ENCODE results near the gene KCNMA1.

DNA sequence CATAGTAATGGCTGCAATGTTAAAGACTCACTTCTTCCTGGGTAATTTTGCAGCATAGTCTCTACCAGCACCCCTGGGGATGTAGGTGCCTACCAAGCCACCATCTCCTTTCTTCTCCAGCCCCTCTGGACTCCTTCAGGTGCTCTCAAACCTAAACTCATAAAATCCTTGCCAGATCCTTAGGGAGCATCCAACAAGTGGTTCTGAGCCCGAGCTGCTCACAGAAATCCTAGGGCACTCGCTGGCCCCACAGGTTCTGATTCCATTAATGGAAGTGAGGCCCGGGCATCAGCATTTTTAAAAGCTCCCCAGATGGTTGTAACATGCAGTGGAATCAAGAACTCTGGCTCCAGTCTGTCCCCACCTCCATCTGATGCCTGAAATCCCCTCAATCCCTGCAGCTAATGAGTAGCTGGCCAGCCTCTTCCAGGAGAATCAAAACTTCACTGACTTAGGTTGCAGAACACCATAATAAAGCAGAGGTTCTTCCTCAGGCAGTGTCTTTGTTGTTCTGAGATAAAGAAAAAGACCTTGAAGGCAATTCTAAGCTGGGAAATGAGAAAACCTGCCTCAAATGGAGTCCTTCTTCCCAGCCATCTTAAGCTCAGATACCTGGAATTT is 336.8 kb downstream of the KCNMA1 start:
- TF ChIP-seq, protein P1, sequence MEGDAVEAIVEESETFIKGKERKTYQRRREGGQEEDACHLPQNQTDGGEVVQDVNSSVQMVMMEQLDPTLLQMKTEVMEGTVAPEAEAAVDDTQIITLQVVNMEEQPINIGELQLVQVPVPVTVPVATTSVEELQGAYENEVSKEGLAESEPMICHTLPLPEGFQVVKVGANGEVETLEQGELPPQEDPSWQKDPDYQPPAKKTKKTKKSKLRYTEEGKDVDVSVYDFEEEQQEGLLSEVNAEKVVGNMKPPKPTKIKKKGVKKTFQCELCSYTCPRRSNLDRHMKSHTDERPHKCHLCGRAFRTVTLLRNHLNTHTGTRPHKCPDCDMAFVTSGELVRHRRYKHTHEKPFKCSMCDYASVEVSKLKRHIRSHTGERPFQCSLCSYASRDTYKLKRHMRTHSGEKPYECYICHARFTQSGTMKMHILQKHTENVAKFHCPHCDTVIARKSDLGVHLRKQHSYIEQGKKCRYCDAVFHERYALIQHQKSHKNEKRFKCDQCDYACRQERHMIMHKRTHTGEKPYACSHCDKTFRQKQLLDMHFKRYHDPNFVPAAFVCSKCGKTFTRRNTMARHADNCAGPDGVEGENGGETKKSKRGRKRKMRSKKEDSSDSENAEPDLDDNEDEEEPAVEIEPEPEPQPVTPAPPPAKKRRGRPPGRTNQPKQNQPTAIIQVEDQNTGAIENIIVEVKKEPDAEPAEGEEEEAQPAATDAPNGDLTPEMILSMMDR (IDR thresholded peaks at IDR 0.05; ENCODE audit: insufficient read depth, low read length, poor library complexity, severe bottlenecking) = no peak
- no peak for TF ChIP-seq EZH2phosphoT487 (conservative IDR thresholded peaks at IDR 0.05; ENCODE audit: low read length)

Data from SU-DHL-6 (cell line).